ENCODE data around the gene NR3C2.
A peak's percentile ranks its signal among the peaks of the same experiment; 100 is the strongest.

The NR3C2 gene

GRCh38 chr4:148184922-148185321 is 257.3 kb downstream of the NR3C2 start:
- TF ChIP-seq CTCF (IDR thresholded peaks at IDR 0.05; ENCODE audit: poor library complexity, severe bottlenecking): no peak

GRCh38 chr4:148182230-148182911 is 259.8 kb downstream of the NR3C2 start:
- H3K27ac ChIP-seq (ENCODE audit: poor library complexity, severe bottlenecking): no peak overlapping the region
- no peak overlapping the region for H3K4me3 ChIP-seq (ENCODE audit: severe bottlenecking)
- H3K9me3 ChIP-seq (ENCODE audit: severe bottlenecking): no peaks in the 10 kb centered on the region
- no peak for DNase-seq (ENCODE audit: low spot score)
- no peaks in the 10 kb centered on the region for H3K36me3 ChIP-seq (ENCODE audit: low read depth)
- no peaks in the 10 kb centered on the region for H3K4me1 ChIP-seq (ENCODE audit: insufficient read depth, poor library complexity, severe bottlenecking)
- TF ChIP-seq CTCF (IDR thresholded peaks at IDR 0.05; ENCODE audit: poor library complexity, severe bottlenecking): no peak
- ATAC-seq (ENCODE audit: low read depth): no peak
- H3K27me3 ChIP-seq (ENCODE audit: insufficient read depth, poor library complexity, severe bottlenecking): no peaks in the 10 kb centered on the region

More at GRCh38 chr4:148184922-148185321, 257.3 kb downstream of the NR3C2 start:
- no peak overlapping the region for H3K4me3 ChIP-seq (ENCODE audit: severe bottlenecking)
- no peak overlapping the region for H3K27ac ChIP-seq (ENCODE audit: poor library complexity, severe bottlenecking)
- no peaks in the 10 kb centered on the region for H3K4me1 ChIP-seq (ENCODE audit: insufficient read depth, poor library complexity, severe bottlenecking)
- DNase-seq (ENCODE audit: low spot score) (no peak), ATAC-seq (ENCODE audit: low read depth) (no peak)
- H3K36me3 ChIP-seq (ENCODE audit: low read depth): no peaks in the 10 kb centered on the region
- no peaks in the 10 kb centered on the region for H3K9me3 ChIP-seq (ENCODE audit: severe bottlenecking)
- no peaks in the 10 kb centered on the region for H3K27me3 ChIP-seq (ENCODE audit: insufficient read depth, poor library complexity, severe bottlenecking)

GRCh38 chr4:148173397-148174017 is 268.7 kb downstream of the NR3C2 start:
- no peak for TF ChIP-seq CTCF (IDR thresholded peaks at IDR 0.05; ENCODE audit: poor library complexity, severe bottlenecking)
- ATAC-seq (ENCODE audit: low read depth): no peak
- Histone ChIP-seq H3K27ac (ENCODE audit: poor library complexity, severe bottlenecking) (no peak overlapping the region), H3K4me1 (ENCODE audit: insufficient read depth, poor library complexity, severe bottlenecking) (peaks cover 8% of the 10 kb centered on the region), H3K4me3 (ENCODE audit: severe bottlenecking) (no peak overlapping the region), H3K36me3 (ENCODE audit: low read depth) (no peaks in the 10 kb centered on the region), H3K9me3 (ENCODE audit: severe bottlenecking) (no peaks in the 10 kb centered on the region), H3K27me3 (ENCODE audit: insufficient read depth, poor library complexity, severe bottlenecking) (no peaks in the 10 kb centered on the region)
- no peak for DNase-seq (ENCODE audit: low spot score)

- no peak for DNase-seq (ENCODE audit: low spot score)
Observed at GRCh38 chr4:148171596-148171995, 270.6 kb downstream of the NR3C2 start.

More at GRCh38 chr4:148171596-148171995, 270.6 kb downstream of the NR3C2 start:
- no peak for ATAC-seq (ENCODE audit: low read depth)
- Histone ChIP-seq H3K27me3 (ENCODE audit: insufficient read depth, poor library complexity, severe bottlenecking) (no peaks in the 10 kb centered on the region), H3K36me3 (ENCODE audit: low read depth) (no peaks in the 10 kb centered on the region), H3K27ac (ENCODE audit: poor library complexity, severe bottlenecking) (peak overlapping the region; percentile 64), H3K4me1 (ENCODE audit: insufficient read depth, poor library complexity, severe bottlenecking) (peaks cover 8% of the 10 kb centered on the region), H3K9me3 (ENCODE audit: severe bottlenecking) (no peaks in the 10 kb centered on the region), H3K4me3 (ENCODE audit: severe bottlenecking) (no peak overlapping the region)
- no peak for TF ChIP-seq CTCF (IDR thresholded peaks at IDR 0.05; ENCODE audit: poor library complexity, severe bottlenecking)
